Cerebellar nuclear complex (tissue), 1 donor: ENCODE measurements around the gene C5orf24.
A peak's percentile ranks its signal among the peaks of the same experiment; 100 is the strongest.
"Not testable (repeated sequence)": the region's sequence is repeated elsewhere in the genome, so short reads cannot be mapped to it uniquely, and the experiment has no call there.

Source experiments
- DNase-seq, 2 experiments: peaks; one replicate each; lab custom pipeline; 2025; lab: John Stamatoyannopoulos, UW

Gene C5orf24

DNA sequence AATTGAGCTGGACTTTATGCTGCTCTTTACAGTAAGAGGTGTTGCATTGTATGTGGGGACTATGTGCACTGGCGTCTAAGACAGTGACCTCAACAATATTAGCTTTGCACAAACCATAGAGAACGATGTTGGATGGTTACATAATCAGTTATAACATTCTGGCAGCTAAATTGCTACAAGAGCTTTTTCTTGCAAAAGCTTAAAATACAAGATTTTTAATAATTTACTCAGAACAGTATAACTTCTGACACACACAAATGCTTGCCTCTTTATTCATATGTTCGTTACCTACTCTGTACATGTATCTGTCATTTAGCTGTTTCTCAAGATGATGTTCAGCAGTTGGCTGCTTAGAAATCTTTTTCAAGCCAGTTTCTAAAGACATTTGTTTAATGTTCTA lies 11.6 kb downstream of the C5orf24 start:
- DNase-seq = no peak

DNA sequence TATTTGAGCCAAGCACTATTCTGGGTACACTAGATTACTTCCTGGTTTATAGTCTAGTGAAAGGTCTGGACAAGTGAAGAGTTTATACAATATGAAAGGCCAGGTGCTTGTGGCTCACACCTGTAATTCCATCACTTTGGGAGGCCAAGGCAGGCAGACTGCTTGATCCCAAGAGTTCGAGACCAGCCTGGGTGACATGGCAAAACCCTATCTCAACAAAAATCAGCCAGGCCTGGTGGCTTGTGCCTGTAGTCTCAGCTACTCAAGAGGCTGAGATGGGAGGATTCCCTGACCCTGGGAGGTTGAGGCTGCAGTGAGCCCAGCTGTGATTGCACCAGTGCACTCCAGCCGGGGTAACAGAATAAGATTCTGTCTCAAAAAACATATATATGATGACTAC lies 18.9 kb downstream of the C5orf24 start:
- DNase-seq = no peak

DNA sequence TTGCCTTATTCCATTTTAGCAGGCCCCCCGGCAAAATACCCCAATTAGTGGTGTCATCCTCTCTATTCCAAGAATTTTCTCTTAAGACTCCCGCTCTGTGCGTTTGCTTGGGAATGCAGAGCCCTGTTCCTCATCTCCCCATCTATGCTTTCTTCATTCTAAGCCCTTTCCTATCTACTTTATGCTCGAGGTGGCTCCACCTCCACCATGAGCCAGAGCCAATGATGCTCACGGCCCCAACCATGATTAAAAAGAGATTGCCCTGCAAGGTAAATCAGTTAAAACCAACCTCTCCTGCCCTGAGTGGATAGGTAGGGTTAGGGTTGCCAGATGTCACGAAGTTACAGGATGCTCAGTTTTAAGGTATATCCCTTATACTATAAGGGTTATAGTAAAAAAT lies 27.7 kb downstream of the C5orf24 start:
- no peak for DNase-seq

GRCh38 chr5:134873987-134874830 lies 28.4 kb downstream of the C5orf24 start, which contains the start of gene TXNDC15:
TSS of gene TXNDC15 (plus strand) at chr5:134874371. CDS start at chr5:134874428, 57 bp downstream.
- DNase-seq = peak in 1 of 2 experiments; percentile 54

DNA sequence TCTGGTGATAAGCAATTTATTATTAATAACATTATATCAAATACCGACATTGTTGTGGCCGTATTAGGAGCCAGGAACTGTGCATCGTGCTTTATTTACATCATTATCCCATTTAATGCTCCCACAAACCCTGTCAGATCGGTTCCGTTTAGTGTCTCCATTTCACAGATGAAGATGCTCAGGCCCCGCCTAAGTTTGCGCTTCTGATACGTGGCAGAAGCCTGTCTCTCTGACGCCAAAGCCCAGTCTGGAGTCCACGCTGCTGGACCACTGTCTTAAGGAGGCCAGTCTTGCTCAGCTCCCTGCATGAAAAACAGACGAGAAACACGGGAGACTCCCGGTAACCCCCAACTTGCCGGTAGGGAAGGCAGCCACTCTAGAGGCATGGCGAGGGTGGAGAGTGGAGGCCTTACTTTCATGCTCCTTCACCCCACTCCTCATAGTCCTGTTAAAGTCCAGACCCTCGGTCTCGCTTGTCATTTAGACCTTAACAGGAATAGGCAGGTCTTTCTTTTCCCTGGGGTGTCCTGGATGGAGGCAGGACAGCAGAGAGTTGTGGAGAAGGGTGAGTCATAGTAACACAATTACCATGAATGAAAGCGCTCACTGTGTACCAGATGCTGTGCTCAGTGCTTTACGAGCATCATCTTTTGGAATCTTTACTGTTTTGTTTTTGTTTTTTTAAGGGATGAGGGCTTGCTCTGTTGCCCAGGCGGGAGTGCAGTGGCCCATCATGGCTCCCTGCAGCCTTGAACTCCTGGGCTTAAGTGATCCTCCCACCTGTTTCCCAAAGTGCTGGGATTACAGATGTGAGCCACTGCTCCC lies 29.3 kb downstream of the C5orf24 start:
- DNase-seq = peak in 1 of 2 experiments; percentile 17

- DNase-seq = no peak
Measured at GRCh38 chr5:134877159-134877558, 31.4 kb downstream of the C5orf24 start.

- no peak for DNase-seq
Measured at GRCh38 chr5:134878403-134878802, 32.6 kb downstream of the C5orf24 start.

GRCh38 chr5:134879456-134879855 lies 33.7 kb downstream of the C5orf24 start:
- no peak for DNase-seq

GRCh38 chr5:134880937-134881336 lies 35.2 kb downstream of the C5orf24 start:
- not testable (repeated sequence) for DNase-seq

DNA sequence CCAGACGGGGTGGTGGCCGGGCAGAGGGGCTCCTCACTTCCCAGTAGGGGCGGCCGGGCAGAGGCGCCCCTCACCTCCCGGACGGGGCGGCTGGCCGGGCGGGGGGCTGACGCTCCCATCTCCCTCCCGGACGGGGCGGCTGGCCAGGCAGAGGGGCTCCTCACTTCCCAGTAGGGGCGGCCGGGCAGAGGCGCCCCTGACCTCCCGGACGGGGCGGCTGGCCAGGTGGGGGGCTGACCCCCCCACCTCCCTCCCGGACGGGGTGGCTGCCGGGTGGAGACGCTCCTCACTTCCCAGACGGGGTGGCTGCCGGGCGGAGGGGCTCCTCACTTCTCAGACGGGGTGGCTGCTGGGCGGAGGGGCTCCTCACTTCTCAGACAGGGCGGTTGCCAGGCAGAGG lies 35.9 kb downstream of the C5orf24 start:
- not testable (repeated sequence) for DNase-seq

- no peak for DNase-seq
Measured at GRCh38 chr5:134887593-134888159, 41.9 kb downstream of the C5orf24 start.

DNA sequence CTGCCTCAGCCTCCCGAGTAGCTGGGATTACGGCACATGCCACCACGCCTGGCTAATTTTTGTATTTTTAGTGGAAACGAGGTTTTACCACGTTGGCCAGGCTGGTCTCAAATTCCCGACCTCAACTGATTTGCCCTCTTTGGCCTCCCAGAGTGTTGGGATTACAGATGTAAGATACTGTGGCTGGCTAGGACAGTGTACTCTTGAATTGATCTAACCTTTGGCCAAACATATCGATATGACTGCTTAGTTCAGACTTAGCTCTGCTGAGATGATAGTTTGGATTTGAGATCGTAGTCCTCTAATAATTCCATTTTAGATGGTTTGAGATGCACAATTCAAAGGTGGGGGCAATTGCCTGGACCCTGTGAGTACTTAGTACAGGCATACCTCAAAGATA lies 43.6 kb downstream of the C5orf24 start:
- DNase-seq = no peak

- no peak for DNase-seq
Measured at GRCh38 chr5:134891473-134891872, 45.7 kb downstream of the C5orf24 start.

DNA sequence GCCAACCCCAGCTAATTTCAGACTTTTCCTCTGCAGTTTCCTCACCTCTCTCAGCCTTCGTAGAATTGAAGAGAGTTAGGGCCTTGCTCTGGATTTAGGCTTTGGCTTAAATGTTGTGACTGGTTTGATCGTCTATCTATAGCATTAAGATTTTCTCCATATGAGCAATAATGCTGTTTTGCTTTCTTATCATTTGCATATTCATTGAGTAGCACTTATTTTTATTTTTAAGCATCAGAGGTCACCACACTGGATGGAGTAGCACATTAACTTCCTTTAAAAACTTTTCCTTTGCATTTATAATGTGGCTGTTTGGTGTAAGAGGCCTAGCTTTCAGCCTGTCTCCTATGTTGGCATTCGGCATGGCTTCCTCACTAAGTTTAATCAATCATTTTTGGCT lies 46.5 kb downstream of the C5orf24 start:
- DNase-seq = no peak

GRCh38 chr5:134892926-134893325 lies 47.2 kb downstream of the C5orf24 start:
- no peak for DNase-seq

- no peak for DNase-seq
Measured at GRCh38 chr5:134893748-134894505, 48.2 kb downstream of the C5orf24 start.

GRCh38 chr5:134902071-134902801 lies 56.5 kb downstream of the C5orf24 start:
- no peak for DNase-seq

GRCh38 chr5:134904610-134905245 lies 59.0 kb downstream of the C5orf24 start, which contains the start of gene PCBD2:
TSS of gene PCBD2 (plus strand) at chr5:134905131. CDS start at chr5:134905140, 9 bp downstream.
- DNase-seq = peak in 1 of 2 experiments; percentile 44

DNA sequence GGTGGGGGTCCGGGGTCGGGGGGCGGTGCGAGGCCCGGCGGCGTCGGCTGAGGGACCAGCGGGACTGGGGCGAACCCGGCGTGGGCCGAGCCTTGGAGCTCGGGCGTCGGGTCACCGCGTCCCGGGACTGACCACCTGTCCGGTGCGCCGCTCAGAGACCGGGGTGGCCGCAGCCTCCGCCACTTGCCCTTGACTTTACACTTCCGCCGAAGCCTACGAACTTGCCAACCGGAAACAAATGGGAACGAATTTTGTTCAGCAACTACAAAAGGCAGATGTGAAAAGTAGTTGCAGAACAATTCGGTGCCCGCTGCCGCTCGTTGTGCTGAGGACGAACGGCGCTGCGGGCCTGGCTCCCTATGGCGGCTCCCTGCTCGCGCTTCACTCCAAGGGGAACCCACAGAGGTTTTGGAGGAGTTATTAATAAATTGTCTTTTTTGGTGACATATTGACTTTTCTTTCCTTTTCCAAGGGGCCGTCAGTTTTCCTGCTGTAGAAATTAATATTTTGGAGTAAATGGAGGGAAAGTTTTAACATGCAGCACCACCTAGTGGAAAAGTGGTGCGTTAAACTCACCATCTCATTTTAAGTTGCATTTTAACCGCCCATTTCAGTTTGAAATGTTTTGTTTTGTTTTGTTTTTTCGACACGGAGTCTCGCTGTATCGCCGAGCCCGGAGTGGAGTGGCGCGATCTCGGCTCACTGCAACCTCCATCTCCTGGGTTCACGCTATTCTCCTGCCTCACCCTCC lies 59.7 kb downstream of the C5orf24 start:
- DNase-seq = no peak

- DNase-seq = no peak
Measured at GRCh38 chr5:134906811-134907210, 61.0 kb downstream of the C5orf24 start.
